HEK293 (cell line): ENCODE data around the gene C1QTNF12.

Experiments used
- CTCF ChIA-PET: fragments of 350-600 bp; formaldehyde crosslinking; extraction: SDS; loops from one replicate; lab custom pipeline; 2021; ENCODE audit warnings: antibody characterized with exemption; lab: Yijun Ruan, JAX
- POLR2A ChIA-PET: fragments of 300-600 bp; formaldehyde crosslinking; extraction: SDS; loops from one replicate; lab custom pipeline; 2020; ENCODE audit warnings: antibody characterized with exemption, inconsistent platforms; lab: Yijun Ruan, JAX
- H3K27ac ChIP-seq: fragments of 200-500 bp; sonication (Bioruptor generic); 2 replicates; pipeline ENCODE4 v1.5.1; 2014; ENCODE audit warnings: low read depth, low read length, control low read depth, inconsistent platforms; ENCODE audit errors: extremely low read depth
- H3K36me3 ChIP-seq, 2 experiments: fragments of 200-500 bp in 1 of 2; sonication (Bioruptor generic) in 1 of 2; 1 replicate in 1 of 2; 2 replicates in 1 of 2; pipeline ENCODE4 v1.5.1; 2014 to 2017; ENCODE audit warnings: inconsistent platforms in 2 of 2, low read length in 2 of 2; ENCODE audit not compliant: control insufficient read depth in 2 of 2, insufficient read depth in 1 of 2
- H3K4me1 ChIP-seq: fragments of 200-500 bp; sonication (Bioruptor generic); 2 replicates; pipeline ENCODE4 v1.5.1; 2014; ENCODE audit warnings: mild to moderate bottlenecking, low read length, inconsistent platforms; ENCODE audit not compliant: control insufficient read depth, insufficient read depth
- H3K4me3 ChIP-seq: 2 replicates; pipeline ENCODE4 v1.5.1; 2011; ENCODE audit warnings: low read depth, mild to moderate bottlenecking, control low read depth, low read length, moderate library complexity
- H3K9me3 ChIP-seq: fragments of 200-500 bp; sonication (Bioruptor generic); 2 replicates; pipeline ENCODE4 v1.5.1; 2014; ENCODE audit warnings: low read depth, low read length, inconsistent platforms; ENCODE audit not compliant: control insufficient read depth, insufficient read depth
- AEBP2 ChIP-seq: fragments of 450-650 bp; formaldehyde crosslinking; IDR thresholded peaks from 2 replicates; pipeline ENCODE4 v1.5.1; 2016; ENCODE audit warnings: missing biosample characterization, missing genetic modification characterization, borderline replicate concordance
- HOXC10 ChIP-seq: sonication (generic); formaldehyde crosslinking; IDR thresholded peaks from 2 replicates; pipeline ENCODE4 v1.8.1; 2023; ENCODE audit warnings: mild to moderate bottlenecking, missing genetic modification reagents
- KLF1 ChIP-seq: fragments of 450-650 bp; formaldehyde crosslinking; IDR thresholded peaks from 2 replicates; pipeline ENCODE4 v1.5.1; 2016; ENCODE audit warnings: missing biosample characterization, missing genetic modification characterization
- KLF10 ChIP-seq: fragments of 450-650 bp; IDR thresholded peaks from 2 replicates; pipeline ENCODE4 v1.5.1; 2018; ENCODE audit warnings: missing biosample characterization, mild to moderate bottlenecking, missing genetic modification characterization
- KLF8 ChIP-seq: fragments of 450-650 bp; formaldehyde crosslinking; IDR thresholded peaks from 2 replicates; pipeline ENCODE4 v1.5.1; 2016; ENCODE audit warnings: missing biosample characterization, missing genetic modification characterization
- KLF9 ChIP-seq: fragments of 450-650 bp; formaldehyde crosslinking; IDR thresholded peaks from 2 replicates; pipeline ENCODE4 v1.5.1; 2016; ENCODE audit warnings: missing biosample characterization, missing genetic modification characterization, low read depth
- OVOL3 ChIP-seq: fragments of 450-650 bp; formaldehyde crosslinking; IDR thresholded peaks from 2 replicates; pipeline ENCODE4 v1.5.1; 2016; ENCODE audit warnings: missing biosample characterization, missing genetic modification characterization
- PBX3 ChIP-seq: sonication (generic); formaldehyde crosslinking; IDR thresholded peaks from 2 replicates; pipeline ENCODE4 v1.8.1; 2022; ENCODE audit warnings: mild to moderate bottlenecking, moderate library complexity, missing genetic modification reagents
- ZBTB48 ChIP-seq: fragments of 450-650 bp; formaldehyde crosslinking; IDR thresholded peaks from 2 replicates; pipeline ENCODE4 v1.5.1; 2016; ENCODE audit warnings: missing biosample characterization, missing genetic modification characterization
- ZNF121 ChIP-seq: fragments of 450-650 bp; formaldehyde crosslinking; IDR thresholded peaks from 2 replicates; pipeline ENCODE4 v1.5.1; 2016; ENCODE audit warnings: missing biosample characterization, missing genetic modification characterization
- ZNF155 ChIP-seq: fragments of 450-650 bp; formaldehyde crosslinking; IDR thresholded peaks from 2 replicates; pipeline ENCODE4 v1.5.1; 2016; ENCODE audit warnings: missing biosample characterization, missing genetic modification characterization
- ZNF501 ChIP-seq: fragments of 450-650 bp; formaldehyde crosslinking; IDR thresholded peaks from 2 replicates; pipeline ENCODE4 v1.5.1; 2016; ENCODE audit warnings: missing biosample characterization, missing genetic modification characterization
- ZSCAN16 ChIP-seq: fragments of 450-650 bp; formaldehyde crosslinking; IDR thresholded peaks from 2 replicates; pipeline ENCODE4 v1.5.1; 2016; ENCODE audit warnings: missing biosample characterization, missing genetic modification characterization
- TF ChIP-seq, protein P1 (sequence below): fragments of 450-650 bp; formaldehyde crosslinking; IDR thresholded peaks from 2 replicates; pipeline ENCODE4 v1.5.1; 2016; ENCODE audit warnings: missing biosample characterization, missing genetic modification characterization, low read depth

C1QTNF12 gene

GRCh38 chr1:1223891-1224290, 22.6 kb downstream of the C1QTNF12 start:
- peaks cover 4 to 98% of the 10 kb centered on the region in 2 experiments; a peak in 2 of 3 replicates for H3K36me3 ChIP-seq
- H3K9me3 ChIP-seq, result no peaks in the 10 kb centered on the region
- H3K4me1 ChIP-seq, result no peaks in the 10 kb centered on the region
- H3K27ac ChIP-seq, result no peak overlapping the region
- CTCF ChIA-PET, result interaction anchor here (0.7 kb wide), 1 partner anchor 11 kb away, joined by 3 read pairs; no protein-coding TSS in a partner anchor
- POLR2A ChIA-PET, result no interaction called here
- H3K4me3 ChIP-seq, result no peak overlapping the region
- TF ChIP-seq OVOL3 (tag by site-specific recombination) (no peak), ZNF501 (no peak), AEBP2 (tag by site-specific recombination) (no peak), ZSCAN16 (no peak)
- TF ChIP-seq, protein P1, sequence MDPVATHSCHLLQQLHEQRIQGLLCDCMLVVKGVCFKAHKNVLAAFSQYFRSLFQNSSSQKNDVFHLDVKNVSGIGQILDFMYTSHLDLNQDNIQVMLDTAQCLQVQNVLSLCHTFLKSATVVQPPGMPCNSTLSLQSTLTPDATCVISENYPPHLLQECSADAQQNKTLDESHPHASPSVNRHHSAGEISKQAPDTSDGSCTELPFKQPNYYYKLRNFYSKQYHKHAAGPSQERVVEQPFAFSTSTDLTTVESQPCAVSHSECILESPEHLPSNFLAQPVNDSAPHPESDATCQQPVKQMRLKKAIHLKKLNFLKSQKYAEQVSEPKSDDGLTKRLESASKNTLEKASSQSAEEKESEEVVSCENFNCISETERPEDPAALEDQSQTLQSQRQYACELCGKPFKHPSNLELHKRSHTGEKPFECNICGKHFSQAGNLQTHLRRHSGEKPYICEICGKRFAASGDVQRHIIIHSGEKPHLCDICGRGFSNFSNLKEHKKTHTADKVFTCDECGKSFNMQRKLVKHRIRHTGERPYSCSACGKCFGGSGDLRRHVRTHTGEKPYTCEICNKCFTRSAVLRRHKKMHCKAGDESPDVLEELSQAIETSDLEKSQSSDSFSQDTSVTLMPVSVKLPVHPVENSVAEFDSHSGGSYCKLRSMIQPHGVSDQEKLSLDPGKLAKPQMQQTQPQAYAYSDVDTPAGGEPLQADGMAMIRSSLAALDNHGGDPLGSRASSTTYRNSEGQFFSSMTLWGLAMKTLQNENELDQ (tag by site-specific recombination), result no peak

GRCh38 chr1:1223321-1223720, 23.2 kb downstream of the C1QTNF12 start:
- H3K9me3 ChIP-seq, result no peaks in the 10 kb centered on the region
- H3K4me1 ChIP-seq, result no peaks in the 10 kb centered on the region
- H3K36me3 ChIP-seq, result peaks cover 4 to 98% of the 10 kb centered on the region in 2 experiments; a peak in 2 of 3 replicates
- no peak overlapping the region for H3K27ac ChIP-seq
- POLR2A ChIA-PET, result no interaction called here
- TF ChIP-seq ZNF121, result peak; percentile 79
- no peak for TF ChIP-seq KLF10
- peak; percentile 36; the same call in 1 of the 2 replicates for TF ChIP-seq KLF9
- TF ChIP-seq KLF8 (tag by site-specific recombination), result peak; percentile 52; the same call in 1 of the 2 replicates
- no peak for TF ChIP-seq ZBTB48 (tag by site-specific recombination)
- TF ChIP-seq KLF1 (tag by site-specific recombination), result peak; percentile 48
- no peak overlapping the region for H3K4me3 ChIP-seq
- CTCF ChIA-PET, result no interaction called here

- POLR2A ChIA-PET, result no interaction called here
Measured at GRCh38 chr1:1222575-1223225, 23.8 kb downstream of the C1QTNF12 start.

More at GRCh38 chr1:1222575-1223225, 23.8 kb downstream of the C1QTNF12 start:
- Histone ChIP-seq H3K9me3 (no peaks in the 10 kb centered on the region), H3K4me3 (no peak overlapping the region), H3K4me1 (no peaks in the 10 kb centered on the region), H3K27ac (no peak overlapping the region), H3K36me3 (peaks cover 4 to 98% of the 10 kb centered on the region in 2 experiments; a peak in 2 of 3 replicates)
- TF ChIP-seq PBX3 (CRISPR knock-in tag), result 0 out of 2 replicates have a peak, but pooled peaks have one; percentile 28
- TF ChIP-seq KLF1 (tag by site-specific recombination), result peak; percentile 6; the same call in 1 of the 2 replicates
- 0 out of 2 replicates have a peak, but pooled peaks have one; percentile 0 for TF ChIP-seq KLF8 (tag by site-specific recombination)
- TF ChIP-seq HOXC10 (CRISPR knock-in tag), result no peak
- TF ChIP-seq ZNF155 (tag by site-specific recombination), result no peak
- CTCF ChIA-PET, result no interaction called here
